Osteocyte (in vitro differentiated cells): ENCODE data around the gene SEH1L. TPM values are rescaled to one million over a fixed set of nuclear protein-coding genes. Genes with fewer than 3 reads are reported as not detected.

Source experiments
- DNase-seq: peaks from one replicate; pipeline ENCODE4 v3.0.0; 2021; ENCODE audit warnings: mixed read lengths; ENCODE audit not compliant: unreplicated experiment; ENCODE audit errors: extremely low spot score
- H3K27ac Mint-ChIP-seq: one replicate; pipeline ENCODE4 v1.8.0; 2021; ENCODE audit warnings: mild to moderate bottlenecking, mixed read lengths; ENCODE audit not compliant: unreplicated experiment
- H3K27me3 Mint-ChIP-seq: one replicate; pipeline ENCODE4 v1.8.0; 2021; ENCODE audit warnings: mixed read lengths; ENCODE audit not compliant: unreplicated experiment
- H3K36me3 Mint-ChIP-seq: one replicate; pipeline ENCODE4 v1.8.0; 2021; ENCODE audit warnings: mixed read lengths; ENCODE audit not compliant: unreplicated experiment
- H3K4me1 Mint-ChIP-seq: one replicate; pipeline ENCODE4 v1.8.0; 2021; ENCODE audit warnings: mixed read lengths; ENCODE audit not compliant: unreplicated experiment
- H3K4me3 Mint-ChIP-seq: one replicate; pipeline ENCODE4 v1.8.0; 2021; ENCODE audit warnings: mild to moderate bottlenecking, moderate library complexity, mixed read lengths; ENCODE audit not compliant: unreplicated experiment
- H3K9me3 Mint-ChIP-seq: one replicate; pipeline ENCODE4 v1.8.0; 2021; ENCODE audit warnings: mixed read lengths; ENCODE audit not compliant: unreplicated experiment
- CTCF ChIP-seq: fragments of 200-600 bp; sonication (generic); IDR thresholded peaks from 2 replicates; pipeline ENCODE4 v1.5.0; 2021; ENCODE audit warnings: antibody characterized with exemption, mild to moderate bottlenecking, moderate library complexity
- total RNA-seq: library from RNA; stranded (reverse); gene quantifications from 2 replicates; pipeline ENCODE4 v1.2.1, GENCODE V29; 2021

Gene SEH1L
- total RNA-seq, 1 donor from 2014 or later, result 47.5 TPM

DNA sequence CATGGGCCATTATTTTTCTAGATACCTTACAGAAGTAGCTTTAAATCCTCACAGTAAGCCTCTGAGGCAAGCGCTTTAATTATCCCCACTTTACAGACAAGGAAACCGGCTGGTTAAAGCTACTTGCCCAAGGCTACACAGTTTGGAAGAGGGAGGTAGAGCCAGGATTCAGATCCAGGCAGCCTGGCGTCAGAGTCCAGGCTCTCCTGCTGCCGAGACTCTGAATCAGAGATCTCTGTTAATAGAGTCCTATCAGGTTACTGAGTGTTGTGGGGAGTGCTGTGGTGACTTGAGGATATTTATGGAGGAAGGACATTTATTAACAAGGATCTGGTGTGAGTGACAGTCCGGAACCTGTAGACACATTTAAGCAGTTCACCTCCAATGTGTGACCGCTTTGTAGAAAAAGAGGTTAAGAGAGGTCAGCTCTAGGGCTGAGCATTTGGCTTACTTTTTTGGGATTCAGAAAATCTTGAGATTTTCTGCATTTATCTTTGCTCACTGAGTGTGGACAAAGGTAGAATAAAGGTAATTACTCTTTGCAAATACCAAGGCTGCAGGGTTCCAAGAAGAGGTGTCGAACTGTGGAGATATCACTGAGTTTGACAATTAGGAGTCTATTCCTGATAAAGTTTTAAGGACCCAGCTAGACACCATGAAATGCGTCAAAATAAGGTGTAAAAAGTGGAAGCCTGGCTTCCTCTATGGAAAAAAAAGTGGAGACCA lies 41.7 kb downstream of the SEH1L start:
- TF ChIP-seq CTCF, result no peak
- peaks cover 29% of the 10 kb centered on the region for H3K4me1 Mint-ChIP-seq
- no peaks in the 10 kb centered on the region for H3K36me3 Mint-ChIP-seq
- H3K27me3 Mint-ChIP-seq, result no peaks in the 10 kb centered on the region
- DNase-seq, result no peak
- no peaks in the 10 kb centered on the region for H3K9me3 Mint-ChIP-seq
- peak overlapping the region; percentile 90 for H3K27ac Mint-ChIP-seq
- H3K4me3 Mint-ChIP-seq, result peak overlapping the region; percentile 87

DNA sequence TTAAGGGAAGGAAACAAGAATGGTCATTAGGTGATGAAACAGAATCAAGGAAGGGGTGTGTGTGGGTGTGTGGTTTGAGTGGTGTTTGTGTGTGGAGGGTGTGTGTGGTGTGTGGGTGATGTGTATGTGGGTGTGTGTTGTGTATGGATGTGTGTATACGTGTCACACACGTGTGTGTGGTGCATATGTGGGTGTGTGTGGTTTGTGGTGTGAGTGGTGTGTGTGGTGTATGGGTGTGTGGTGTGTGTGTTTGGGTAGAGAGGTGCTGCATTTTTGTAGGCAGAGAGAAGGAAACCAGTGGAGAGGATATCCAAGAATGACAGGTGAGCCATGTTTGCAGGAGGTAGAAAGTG lies 42.3 kb downstream of the SEH1L start:
- H3K36me3 Mint-ChIP-seq, result no peaks in the 10 kb centered on the region
- no peaks in the 10 kb centered on the region for H3K9me3 Mint-ChIP-seq
- peak overlapping the region; percentile 90 for H3K27ac Mint-ChIP-seq
- H3K4me3 Mint-ChIP-seq, result peak overlapping the region; percentile 87
- DNase-seq, result no peak
- H3K4me1 Mint-ChIP-seq, result peaks cover 29% of the 10 kb centered on the region
- TF ChIP-seq CTCF, result no peak
- no peaks in the 10 kb centered on the region for H3K27me3 Mint-ChIP-seq

DNA sequence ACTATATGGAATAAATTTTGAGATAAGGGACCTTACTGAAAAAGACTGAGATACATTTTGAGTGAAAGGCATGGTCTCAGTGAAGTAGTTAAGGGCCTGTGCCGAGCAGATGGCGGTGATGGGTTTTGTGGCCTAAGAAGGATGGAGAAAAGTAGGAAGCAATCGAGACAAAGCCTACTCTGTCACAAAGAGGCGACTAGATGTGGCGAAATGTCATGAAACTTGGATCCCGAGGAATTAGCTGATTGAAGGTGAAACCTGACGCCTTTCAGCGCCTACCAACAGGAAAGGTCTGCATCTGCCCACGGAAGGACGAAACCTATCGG lies 42.8 kb downstream of the SEH1L start:
- no peak for TF ChIP-seq CTCF
- Mint-ChIP-seq H3K4me1 (peaks cover 29% of the 10 kb centered on the region), H3K36me3 (no peaks in the 10 kb centered on the region), H3K9me3 (no peaks in the 10 kb centered on the region), H3K27ac (peak overlapping the region; percentile 90), H3K27me3 (no peaks in the 10 kb centered on the region), H3K4me3 (peak overlapping the region; percentile 87)
- no peak for DNase-seq

GRCh38 chr18:12990967-12991820 lies 43.4 kb downstream of the SEH1L start, which contains the start of gene CEP192:
TSS of gene CEP192 (plus strand) at chr18:12991362. CDS start at chr18:12999425, 8,063 bp downstream.
- Mint-ChIP-seq H3K36me3 (no peaks in the 10 kb centered on the region), H3K27me3 (no peaks in the 10 kb centered on the region), H3K27ac (peak within 1 kb of the TSS; percentile 90), H3K4me3 (peak within 1 kb of the TSS; percentile 87), H3K4me1 (peaks cover 29% of the 10 kb centered on the region), H3K9me3 (no peaks in the 10 kb centered on the region)
- TF ChIP-seq CTCF, result peak; percentile 27
- peak; percentile 99 for DNase-seq

GRCh38 chr18:12991821-12992179 lies 44.0 kb downstream of the SEH1L start:
- H3K4me1 Mint-ChIP-seq, result peaks cover 29% of the 10 kb centered on the region
- peak overlapping the region; percentile 90 for H3K27ac Mint-ChIP-seq
- no peaks in the 10 kb centered on the region for H3K27me3 Mint-ChIP-seq
- no peaks in the 10 kb centered on the region for H3K36me3 Mint-ChIP-seq
- peak overlapping the region; percentile 87 for H3K4me3 Mint-ChIP-seq
- no peak for DNase-seq
- no peaks in the 10 kb centered on the region for H3K9me3 Mint-ChIP-seq
- no peak for TF ChIP-seq CTCF
